ENCODE results near the gene UBC.
"Not testable (repeated sequence)": the region's sequence is repeated elsewhere in the genome, so short reads cannot be mapped to it uniquely, and the experiment has no call there.

UBC gene

GRCh38 chr12:124915239-124916236, 1.1 kb upstream of the UBC start:
- H3K4me3 ChIP-seq (ENCODE audit: low read length), result peak overlapping the region; percentile 91
- TF ChIP-seq ZNF274 (IDR thresholded peaks at IDR 0.05; ENCODE audit: low read depth, low read length), result no peak

- peak overlapping the region; percentile 91 for H3K4me3 ChIP-seq (ENCODE audit: low read length)
- TF ChIP-seq ZNF274 (IDR thresholded peaks at IDR 0.05; ENCODE audit: low read depth, low read length), result no peak
Measured at GRCh38 chr12:124913474-124914391, 717 bp downstream of the UBC start.

GRCh38 chr12:124912529-124913287, 1.7 kb downstream of the UBC start:
- H3K4me3 ChIP-seq (ENCODE audit: low read length), result peak overlapping the region; percentile 91; the same call in 1 of the 2 replicates

- not testable (repeated sequence) for H3K4me3 ChIP-seq (ENCODE audit: low read length)
Measured at GRCh38 chr12:124911521-124911920, 2.9 kb downstream of the UBC start.

- TF ChIP-seq ZNF274 (IDR thresholded peaks at IDR 0.05; ENCODE audit: low read depth, low read length), result no peak
- H3K4me3 ChIP-seq (ENCODE audit: low read length), result no peak overlapping the region
Measured at GRCh38 chr12:124910561-124911478, 3.6 kb downstream of the UBC start.

GRCh38 chr12:124909831-124910560, 4.5 kb downstream of the UBC start:
- no peak overlapping the region for H3K4me3 ChIP-seq (ENCODE audit: low read length)
- TF ChIP-seq ZNF274 (IDR thresholded peaks at IDR 0.05; ENCODE audit: low read depth, low read length), result no peak

- H3K4me3 ChIP-seq (ENCODE audit: low read length), result no peak overlapping the region
- no peak for TF ChIP-seq ZNF274 (IDR thresholded peaks at IDR 0.05; ENCODE audit: low read depth, low read length)
Measured at GRCh38 chr12:124906606-124907261, 7.7 kb downstream of the UBC start.

GRCh38 chr12:124904306-124905098, 9.9 kb downstream of the UBC start:
- no peak overlapping the region for H3K4me3 ChIP-seq (ENCODE audit: low read length)
- TF ChIP-seq ZNF274 (IDR thresholded peaks at IDR 0.05; ENCODE audit: low read depth, low read length), result no peak

GRCh38 chr12:124902916-124903315, 11.5 kb downstream of the UBC start:
- H3K4me3 ChIP-seq (ENCODE audit: low read length), result no peak overlapping the region
- no peak for TF ChIP-seq ZNF274 (IDR thresholded peaks at IDR 0.05; ENCODE audit: low read depth, low read length)

GRCh38 chr12:124901003-124901402, 13.4 kb downstream of the UBC start:
- no peak for TF ChIP-seq ZNF274 (IDR thresholded peaks at IDR 0.05; ENCODE audit: low read depth, low read length)
- no peak overlapping the region for H3K4me3 ChIP-seq (ENCODE audit: low read length)

- H3K4me3 ChIP-seq (ENCODE audit: low read length), result not testable (repeated sequence)
Measured at GRCh38 chr12:124900345-124900795, 14.1 kb downstream of the UBC start.
